K562 (cell line): ENCODE measurements around the gene GADL1.

ENCODE experiments used
- CREB1 ChIP-seq, 2 experiments: sonication (generic) in 1 of 2; formaldehyde crosslinking in 1 of 2; IDR thresholded peaks; 2 replicates each; pipeline versions ENCODE4 v1.6.1 to v1.8.0; 2012 to 2022; ENCODE audit warnings: inconsistent platforms in 1 of 2, mild to moderate bottlenecking in 1 of 2, missing genetic modification reagents in 1 of 2, moderate library complexity in 1 of 2
- EHMT2 ChIP-seq: fragments of 450-650 bp; IDR thresholded peaks from 2 replicates; pipeline ENCODE4 v1.6.1; 2018; ENCODE audit warnings: antibody characterized with exemption
- POLR2A ChIP-seq: fragments of 450-650 bp; conservative IDR thresholded peaks from 2 replicates; pipeline ENCODE4 v1.6.1; 2016
- TCF7 ChIP-seq: sonication (generic); IDR thresholded peaks from 2 replicates; pipeline ENCODE4 v1.6.1; 2016; ENCODE audit warnings: antibody characterized with exemption, borderline replicate concordance
- ZFX ChIP-seq: sonication (generic); formaldehyde crosslinking; IDR thresholded peaks from 2 replicates; pipeline ENCODE4 v1.8.0; 2022; ENCODE audit warnings: mild to moderate bottlenecking, missing genetic modification reagents, moderate library complexity
- ZKSCAN1 ChIP-seq: fragments of 150-350 bp; IDR thresholded peaks from 2 replicates; pipeline ENCODE4 v1.6.1; 2016; ENCODE audit warnings: low read depth, low read length
- ZNF140 ChIP-seq: fragments of 250-450 bp; sonication (Bioruptor Pico); IDR thresholded peaks from 2 replicates; pipeline ENCODE4 v1.8.0; 2021; ENCODE audit warnings: moderate library complexity, mild to moderate bottlenecking, inconsistent platforms
- TF ChIP-seq, protein P1 (sequence below): sonication (generic); formaldehyde crosslinking; IDR thresholded peaks from 2 replicates; pipeline ENCODE4 v1.8.0; 2022; ENCODE audit warnings: missing genetic modification reagents, mild to moderate bottlenecking, borderline replicate concordance
- TF ChIP-seq, protein P2 (sequence below): fragments of 250-450 bp; sonication (Bioruptor Pico); IDR thresholded peaks from 2 replicates; pipeline ENCODE4 v1.5.0; 2021; ENCODE audit warnings: mild to moderate bottlenecking, moderate library complexity

DNA sequence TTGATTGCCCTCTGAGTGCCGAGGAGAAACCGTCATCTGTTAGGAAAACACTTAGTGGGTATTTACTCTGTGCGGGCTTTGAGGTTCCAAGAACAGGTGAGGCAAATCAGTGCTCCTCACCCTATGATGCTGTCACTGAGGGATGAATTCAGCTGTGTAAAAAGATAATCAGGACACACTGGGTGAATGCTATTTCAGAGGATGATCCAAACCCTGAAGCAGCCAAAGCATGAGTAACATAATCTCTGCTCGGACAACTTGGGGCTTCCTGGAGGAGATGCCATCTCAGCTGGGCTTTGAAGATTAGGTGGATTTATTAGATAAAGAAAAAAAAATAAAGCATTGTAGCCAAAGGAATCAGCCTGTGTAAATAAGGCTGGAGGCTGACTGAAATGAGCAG, 10.5 kb upstream of the GADL1 start:
- TF ChIP-seq CREB1 (IDR thresholded peaks at IDR 0.05) = no peak
- TF ChIP-seq CREB1 (CRISPR knock-in tag; IDR thresholded peaks at IDR 0.05) = no peak
- no peak for TF ChIP-seq ZNF140 (CRISPR knock-in tag)
- TF ChIP-seq TCF7 = no peak
- no peak for TF ChIP-seq ZKSCAN1
- no peak for TF ChIP-seq EHMT2
- TF ChIP-seq, protein P1, sequence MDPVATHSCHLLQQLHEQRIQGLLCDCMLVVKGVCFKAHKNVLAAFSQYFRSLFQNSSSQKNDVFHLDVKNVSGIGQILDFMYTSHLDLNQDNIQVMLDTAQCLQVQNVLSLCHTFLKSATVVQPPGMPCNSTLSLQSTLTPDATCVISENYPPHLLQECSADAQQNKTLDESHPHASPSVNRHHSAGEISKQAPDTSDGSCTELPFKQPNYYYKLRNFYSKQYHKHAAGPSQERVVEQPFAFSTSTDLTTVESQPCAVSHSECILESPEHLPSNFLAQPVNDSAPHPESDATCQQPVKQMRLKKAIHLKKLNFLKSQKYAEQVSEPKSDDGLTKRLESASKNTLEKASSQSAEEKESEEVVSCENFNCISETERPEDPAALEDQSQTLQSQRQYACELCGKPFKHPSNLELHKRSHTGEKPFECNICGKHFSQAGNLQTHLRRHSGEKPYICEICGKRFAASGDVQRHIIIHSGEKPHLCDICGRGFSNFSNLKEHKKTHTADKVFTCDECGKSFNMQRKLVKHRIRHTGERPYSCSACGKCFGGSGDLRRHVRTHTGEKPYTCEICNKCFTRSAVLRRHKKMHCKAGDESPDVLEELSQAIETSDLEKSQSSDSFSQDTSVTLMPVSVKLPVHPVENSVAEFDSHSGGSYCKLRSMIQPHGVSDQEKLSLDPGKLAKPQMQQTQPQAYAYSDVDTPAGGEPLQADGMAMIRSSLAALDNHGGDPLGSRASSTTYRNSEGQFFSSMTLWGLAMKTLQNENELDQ (CRISPR knock-in tag) = no peak
- no peak for TF ChIP-seq POLR2A
- TF ChIP-seq ZFX (CRISPR knock-in tag) = no peak
- TF ChIP-seq, protein P2, sequence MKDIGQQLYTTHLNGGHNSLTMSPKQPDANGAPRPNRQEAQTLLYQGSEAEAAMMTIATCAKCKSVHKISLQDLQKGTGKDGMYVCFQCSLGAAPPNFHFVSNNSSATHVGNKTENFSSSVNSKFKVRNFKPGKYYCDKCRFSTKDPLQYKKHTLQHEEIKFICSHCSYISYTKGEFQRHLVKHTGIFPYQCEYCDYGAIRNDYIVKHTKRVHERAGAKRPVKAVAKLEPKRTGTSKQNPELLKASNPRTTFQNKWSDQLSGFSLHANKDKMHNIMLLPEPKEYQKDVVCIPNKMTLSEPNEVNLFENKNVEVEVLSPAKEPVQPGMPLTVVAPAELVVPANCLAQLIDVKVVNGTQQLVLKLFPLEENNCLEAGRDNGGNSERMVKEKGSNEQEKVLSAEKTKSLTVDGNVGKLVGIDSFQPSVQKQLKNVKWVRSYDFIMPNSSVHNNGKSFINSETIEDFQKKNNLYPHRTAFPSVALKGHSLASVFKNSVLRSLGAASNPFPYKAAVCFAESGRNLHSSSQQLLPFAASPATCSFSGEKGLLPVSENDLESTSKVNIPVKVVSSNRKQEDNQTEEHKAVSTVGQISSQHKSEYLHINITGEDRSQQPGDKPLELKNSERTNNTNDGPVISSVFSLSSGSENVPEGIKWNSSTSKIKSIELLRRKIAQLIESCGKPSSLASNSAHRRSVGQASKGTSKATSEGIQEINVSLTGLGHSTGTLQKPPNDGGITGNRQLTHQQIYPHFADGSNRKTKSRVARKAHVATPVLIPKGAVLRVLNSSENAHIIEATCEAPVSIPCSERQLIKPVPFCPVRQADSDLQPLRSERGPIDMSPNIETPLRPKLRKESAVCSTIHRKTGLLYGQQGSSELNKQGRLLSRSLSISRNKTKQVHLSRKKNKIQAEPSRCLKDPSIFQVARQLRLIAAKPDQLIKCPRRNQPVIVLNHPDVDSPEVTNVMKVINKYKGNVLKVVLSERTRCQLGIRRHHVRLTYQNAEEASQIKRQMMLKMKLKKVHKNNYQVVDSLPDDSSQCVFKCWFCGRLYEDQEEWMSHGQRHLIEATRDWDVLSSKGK (CRISPR knock-in tag) = no peak
